OCI-LY7 (cell line): ENCODE results near the gene SIGLEC7.

ENCODE experiments used
- CTCF ChIP-seq: fragments of 200-600 bp; sonication (generic); conservative IDR thresholded peaks from 2 replicates; pipeline ENCODE4 v1.5.1; 2014; ENCODE audit warnings: mild to moderate bottlenecking, antibody characterized with exemption, low read length, moderate library complexity, mixed read lengths
- EZH2phosphoT487 ChIP-seq: fragments of 200-600 bp; sonication (generic); IDR thresholded peaks from 2 replicates; pipeline ENCODE4 v1.6.1; 2018; ENCODE audit warnings: low read depth, borderline replicate concordance, mild to moderate bottlenecking, mixed run types, antibody characterized with exemption, low read length, moderate library complexity, mixed read lengths

DNA sequence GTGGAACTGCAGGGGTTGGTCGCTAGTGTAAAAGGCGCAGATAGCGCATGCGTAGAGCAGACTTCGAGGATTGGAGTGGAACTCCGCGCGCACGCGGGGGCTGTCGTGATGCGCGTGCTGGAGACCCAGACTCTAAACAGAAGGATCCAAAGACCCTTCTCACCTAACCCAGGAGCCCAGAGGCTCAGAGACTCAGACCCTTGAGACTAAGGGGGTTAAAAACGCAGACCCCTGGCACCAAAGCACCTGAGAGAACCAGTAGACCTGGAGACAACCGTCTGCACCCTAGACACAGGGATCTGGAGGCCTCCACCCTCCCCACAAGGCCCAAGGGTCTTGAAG lies 33.3 kb upstream of the SIGLEC7 start:
- TF ChIP-seq CTCF (no peak), EZH2phosphoT487 (no peak)
